ENCODE data around the gene DYNC1I1.

GRCh38 chr7:95820778-95821177 is 48.4 kb downstream of the DYNC1I1 start:
- no peak for TF ChIP-seq CTCF (IDR thresholded peaks at IDR 0.05 in 8 of 11, conservative IDR thresholded peaks at IDR 0.05 in 3 of 11)
- no peak for TF ChIP-seq POLR2AphosphoS5 (IDR thresholded peaks at IDR 0.05)
- TF ChIP-seq POLR2A (IDR thresholded peaks at IDR 0.05), result no peak
